GM20431 (cell line): ENCODE measurements around the gene NADSYN1.
"Not testable (repeated sequence)": the region's sequence is repeated elsewhere in the genome, so short reads cannot be mapped to it uniquely, and the experiment has no call there.

Experiments used
- in situ Hi-C: fragments of 300-500 bp; cut with MseI, MboI; formaldehyde crosslinking; loops from one replicate; pipeline ENCODE4 v1.15.0; 2020; ENCODE audit warnings: low sequenced_read_pairs; ENCODE audit not compliant: unreplicated experiment

NADSYN1 gene

DNA sequence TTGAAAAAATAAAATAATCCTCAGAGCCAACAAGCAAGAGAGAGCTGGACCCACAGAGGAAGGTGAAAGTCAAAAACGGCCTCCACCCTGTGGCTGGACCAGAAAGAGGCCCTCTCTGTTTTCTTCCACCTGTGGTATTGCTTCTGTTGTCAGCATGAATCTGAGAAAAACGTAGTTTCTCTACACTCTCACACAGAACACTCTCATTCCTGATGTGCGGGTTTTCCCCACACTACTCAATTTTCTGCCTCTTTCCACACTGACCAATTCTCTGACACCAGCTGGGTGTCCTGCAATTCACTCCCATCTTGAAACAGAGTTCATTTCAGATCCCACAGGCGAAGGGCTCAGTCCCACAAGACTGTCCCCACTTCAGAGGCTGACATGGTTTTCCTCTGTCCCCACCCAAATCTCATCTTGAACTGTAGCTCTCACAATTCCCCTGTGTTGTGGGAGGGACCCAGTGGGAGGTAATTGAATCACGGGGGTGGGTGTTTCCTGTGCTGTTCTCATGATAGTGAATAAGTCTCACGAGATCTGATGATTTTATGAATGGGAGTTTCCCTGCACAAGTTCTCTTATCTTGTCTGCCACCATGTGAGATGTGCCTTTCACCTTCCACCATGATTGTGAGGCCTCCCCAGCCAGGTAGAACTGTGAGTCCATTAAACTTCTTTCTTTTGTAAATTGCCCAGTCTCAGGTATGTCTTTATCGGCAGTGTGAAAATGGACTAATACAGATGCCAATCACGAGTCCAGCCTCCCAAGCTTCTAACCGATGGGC, 87.7 kb downstream of the NADSYN1 start:
- in situ Hi-C loops: not testable (repeated sequence)

DNA sequence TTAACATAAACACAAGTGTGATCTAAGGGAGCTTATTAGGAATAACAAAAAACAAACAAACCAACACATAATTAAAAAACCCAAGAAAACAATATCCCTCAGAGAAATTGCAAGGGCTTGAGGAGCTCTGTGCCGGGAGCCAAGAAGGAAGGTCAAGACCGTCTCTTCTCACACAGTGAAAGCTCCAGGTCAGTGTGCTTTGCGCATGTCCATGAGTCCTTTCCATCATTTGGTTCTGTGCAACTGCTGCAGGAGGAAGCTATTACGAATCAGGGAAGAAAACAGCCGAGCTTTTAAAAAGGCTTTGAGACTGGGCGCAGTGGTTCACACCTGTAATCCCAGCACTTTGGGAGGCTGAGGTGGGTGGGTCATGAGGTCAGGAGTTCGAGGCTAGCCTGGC, 89.4 kb downstream of the NADSYN1 start:
- in situ Hi-C loops: no loop called here

DNA sequence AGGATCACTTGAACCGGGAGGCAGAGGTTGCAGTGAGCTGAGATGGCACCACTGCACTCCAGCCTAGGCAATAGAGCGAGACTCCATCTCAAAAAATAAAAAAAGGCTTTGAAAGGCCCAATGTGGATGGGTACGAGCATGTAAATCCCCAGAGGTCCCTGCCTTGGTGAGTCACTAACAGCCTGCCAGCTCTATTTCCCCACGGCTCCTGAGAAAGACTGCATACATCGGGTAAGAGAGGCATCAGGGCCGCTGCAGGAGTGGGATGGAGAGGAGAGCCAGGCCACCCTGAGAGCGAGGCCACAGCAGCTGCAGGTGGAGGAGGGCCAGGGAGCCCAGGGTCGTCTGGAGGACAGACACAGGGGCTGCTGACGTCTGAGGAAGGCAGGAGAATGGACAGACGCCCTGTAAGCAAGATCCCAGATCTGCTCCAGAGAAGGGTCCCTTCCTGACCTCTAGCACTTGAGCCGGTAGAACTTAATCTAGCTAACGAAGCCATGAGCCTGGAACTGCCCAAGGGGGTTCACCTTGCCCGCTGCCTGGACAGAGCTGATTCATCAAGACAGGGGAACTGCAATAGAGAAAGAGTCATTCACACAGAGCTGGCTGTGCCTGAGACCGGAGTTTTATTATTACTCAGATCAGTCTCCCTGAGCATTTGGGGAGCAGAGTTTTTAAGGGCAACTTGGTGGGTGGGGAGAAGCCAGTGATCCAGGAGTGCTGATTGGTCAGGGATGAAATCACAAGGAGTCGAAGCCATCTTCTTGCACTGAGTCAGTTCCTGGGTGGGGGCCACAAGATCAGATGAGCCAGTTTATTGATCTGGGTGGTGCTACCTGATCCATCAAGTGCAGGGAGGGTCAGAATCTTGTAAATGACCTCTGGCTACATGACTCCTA, 90.1 kb downstream of the NADSYN1 start:
- in situ Hi-C loops: no loop called here

DNA sequence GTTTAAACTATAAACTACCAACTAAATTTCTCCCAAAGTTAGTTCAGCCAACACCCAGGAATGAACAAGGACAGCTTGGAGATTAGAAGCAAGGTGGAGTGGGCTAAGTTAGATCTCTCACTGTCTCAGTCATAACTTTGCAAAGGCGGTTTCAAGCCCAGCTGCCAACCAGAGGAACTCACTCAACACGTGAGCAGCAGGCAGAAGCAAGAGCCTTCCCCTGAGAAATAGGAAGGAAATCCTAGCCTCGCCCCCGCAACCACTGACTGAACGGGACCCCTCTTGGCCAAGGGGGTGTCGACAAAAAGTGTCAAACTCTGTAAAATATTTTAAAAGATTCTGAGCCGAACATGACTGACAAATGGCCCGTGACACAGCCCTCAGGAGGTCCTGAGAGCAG, 90.9 kb downstream of the NADSYN1 start:
- in situ Hi-C loops: no loop called here

DNA sequence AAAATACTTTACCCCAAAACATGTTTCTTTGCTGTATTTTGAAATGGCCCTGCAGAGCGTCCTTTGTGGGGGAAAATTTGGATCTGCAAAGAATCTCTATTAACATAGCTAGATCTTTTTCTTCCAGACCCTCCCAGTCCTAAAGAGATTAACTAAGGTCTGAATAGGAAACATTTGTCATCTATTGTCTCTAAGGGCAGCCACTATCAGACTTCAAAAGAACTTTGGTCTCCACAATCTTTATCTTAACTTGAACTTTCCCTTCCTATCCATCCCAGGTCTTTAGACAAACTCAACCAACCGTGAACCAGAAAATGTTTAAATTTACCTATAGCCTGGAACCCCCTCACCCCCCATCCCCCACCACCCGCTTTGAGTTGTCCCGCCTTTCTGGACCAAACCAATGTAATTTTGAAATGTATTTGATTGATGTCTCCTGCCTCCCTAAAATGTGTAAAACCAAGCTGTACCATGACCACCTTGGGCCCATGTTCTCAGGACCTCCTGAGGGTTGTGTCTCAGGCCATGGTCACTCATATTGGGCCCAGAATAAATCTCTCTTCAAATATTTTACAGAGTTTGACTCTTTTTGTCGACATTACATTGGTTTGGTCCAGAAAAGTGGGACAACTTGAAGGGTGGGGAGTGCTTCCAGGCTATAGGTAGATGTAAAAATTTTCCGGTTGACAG, 91.7 kb downstream of the NADSYN1 start:
- in situ Hi-C loops: no loop called here

DNA sequence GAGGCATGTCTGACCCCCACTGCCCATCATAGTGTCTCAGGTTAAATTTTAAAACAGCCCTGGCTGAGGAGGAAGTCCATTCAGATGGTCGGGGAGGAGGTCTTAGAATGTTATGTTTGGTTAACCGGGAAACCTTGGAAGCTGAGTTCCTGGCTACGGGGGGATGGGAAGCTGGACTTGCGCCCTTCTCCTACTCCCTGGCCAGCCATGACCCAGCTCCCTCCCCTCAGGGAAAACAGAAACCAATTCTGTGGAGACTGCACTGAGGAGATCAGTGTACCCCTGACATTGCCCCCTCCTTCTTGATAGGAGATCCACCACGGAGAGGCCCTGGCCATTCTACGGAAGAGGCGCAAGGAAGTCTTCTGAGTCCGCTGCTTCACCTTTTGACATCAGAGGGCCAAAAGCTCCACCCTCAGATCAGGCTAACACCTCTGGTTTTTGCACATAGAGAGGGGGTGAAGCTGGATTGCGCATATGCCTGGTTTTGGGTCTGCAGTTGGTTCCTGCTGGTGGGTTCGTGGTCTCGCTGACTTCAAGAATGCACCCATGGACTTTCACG, 92.5 kb downstream of the NADSYN1 start:
- in situ Hi-C loops: no loop called here

DNA sequence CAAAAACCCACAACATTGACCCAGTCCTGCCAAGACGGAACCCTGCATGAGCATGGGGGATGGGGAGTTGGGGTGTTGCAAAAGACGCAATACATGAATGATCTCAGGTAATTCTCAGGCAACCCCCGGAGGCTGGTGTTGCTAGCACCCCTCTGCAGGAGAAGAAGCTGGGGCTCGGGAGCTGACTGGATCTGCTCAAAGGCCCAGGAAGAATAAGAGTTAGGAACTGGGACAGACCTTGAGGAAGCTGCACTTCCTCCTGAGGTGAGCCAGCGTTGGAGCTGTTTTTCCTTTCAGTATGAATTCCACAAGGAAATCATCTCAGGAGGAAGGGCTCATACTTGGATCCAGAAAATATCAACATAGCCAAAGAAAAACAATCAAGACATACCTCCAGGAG, 95.1 kb downstream of the NADSYN1 start, which contains the start of gene KRTAP5-9:
TSS of gene KRTAP5-9 (plus strand) at position 301 of the 400 bp plus-strand sequence. CDS start 238 bp downstream, outside the sequence.
- in situ Hi-C loops: no loop called here

DNA sequence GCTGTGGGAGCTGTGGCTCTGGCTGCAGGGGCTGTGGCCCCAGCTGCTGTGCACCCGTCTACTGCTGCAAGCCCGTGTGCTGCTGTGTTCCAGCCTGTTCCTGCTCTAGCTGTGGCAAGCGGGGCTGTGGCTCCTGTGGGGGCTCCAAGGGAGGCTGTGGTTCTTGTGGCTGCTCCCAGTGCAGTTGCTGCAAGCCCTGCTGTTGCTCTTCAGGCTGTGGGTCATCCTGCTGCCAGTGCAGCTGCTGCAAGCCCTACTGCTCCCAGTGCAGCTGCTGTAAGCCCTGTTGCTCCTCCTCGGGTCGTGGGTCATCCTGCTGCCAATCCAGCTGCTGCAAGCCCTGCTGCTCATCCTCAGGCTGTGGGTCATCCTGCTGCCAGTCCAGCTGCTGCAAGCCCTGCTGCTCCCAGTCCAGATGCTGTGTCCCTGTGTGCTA, 95.7 kb downstream of the NADSYN1 start:
- in situ Hi-C loops: no loop called here
